GM21529 (cell line): ENCODE results near the gene ITIH3.

Source experiments
- ATAC-seq: cut with Tn5 transposase; IDR thresholded peaks from one replicate; pipeline ENCODE4 v1.9.1; 2021; ENCODE audit not compliant: unreplicated experiment

The ITIH3 gene

GRCh38 chr3:52793702-52794611 lies 639 bp upstream of the ITIH3 start:
- no peak for ATAC-seq

DNA sequence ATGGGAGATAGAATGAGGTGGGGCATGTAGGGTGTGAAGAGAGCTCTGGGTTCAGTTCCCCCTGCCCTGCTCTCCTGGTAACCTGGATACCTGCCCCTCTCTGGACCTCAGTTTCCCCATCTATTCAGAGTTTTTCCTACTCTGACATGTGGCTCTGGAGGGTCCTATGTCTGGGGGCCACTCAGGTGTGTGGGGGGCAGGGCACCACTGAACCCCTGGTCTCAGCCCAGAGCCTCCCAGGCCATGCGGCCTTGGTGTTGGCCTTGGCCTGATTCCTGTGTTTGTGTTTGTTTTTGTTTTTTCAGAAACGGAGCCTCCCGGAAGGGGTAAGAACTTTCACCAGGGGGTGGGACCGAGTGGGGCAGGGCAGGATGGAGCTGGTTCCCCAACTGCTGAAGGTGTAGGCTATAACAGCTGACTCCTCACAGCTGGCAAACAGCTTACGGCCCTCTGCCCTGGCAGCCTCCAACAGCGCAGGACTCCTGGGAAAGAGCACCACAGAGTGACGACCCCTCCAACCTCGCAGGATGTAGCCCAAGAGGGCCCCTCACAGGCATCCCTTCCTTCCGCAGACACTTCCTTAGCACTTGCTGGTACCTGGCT lies 803 bp downstream of the ITIH3 start:
- no peak for ATAC-seq

- ATAC-seq: no peak
Measured at GRCh38 chr3:52796411-52796810, 1.8 kb downstream of the ITIH3 start.

DNA sequence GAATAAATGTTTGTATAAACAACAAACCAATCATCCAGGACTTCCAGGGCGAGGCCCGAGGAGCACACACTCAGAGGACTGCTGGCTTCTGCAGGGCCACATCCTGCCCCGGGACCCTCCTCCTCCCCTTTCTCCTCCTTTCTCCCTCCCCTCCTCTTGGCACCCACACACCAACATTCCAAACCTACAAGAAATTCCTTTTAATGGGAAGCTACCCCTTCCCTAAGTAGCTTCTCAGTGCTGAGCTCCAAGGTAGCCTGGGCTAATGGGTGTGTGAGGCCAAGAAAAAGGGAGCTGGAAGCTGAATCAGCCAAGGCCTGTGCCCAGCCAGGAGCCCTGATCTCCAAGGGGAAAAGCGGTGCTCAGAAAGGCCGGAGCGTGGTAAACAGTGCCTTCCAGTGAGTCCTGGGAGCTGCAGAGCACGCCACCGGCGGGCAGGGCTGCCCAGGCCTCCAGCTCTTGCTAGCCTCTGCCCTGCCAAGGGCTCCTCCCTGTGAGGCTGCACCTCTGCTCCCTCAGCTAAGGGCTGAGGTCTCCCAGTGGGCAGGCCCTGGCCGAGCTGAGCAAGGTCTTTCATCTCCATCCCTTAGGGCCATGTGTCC lies 3.9 kb downstream of the ITIH3 start:
- ATAC-seq: no peak

DNA sequence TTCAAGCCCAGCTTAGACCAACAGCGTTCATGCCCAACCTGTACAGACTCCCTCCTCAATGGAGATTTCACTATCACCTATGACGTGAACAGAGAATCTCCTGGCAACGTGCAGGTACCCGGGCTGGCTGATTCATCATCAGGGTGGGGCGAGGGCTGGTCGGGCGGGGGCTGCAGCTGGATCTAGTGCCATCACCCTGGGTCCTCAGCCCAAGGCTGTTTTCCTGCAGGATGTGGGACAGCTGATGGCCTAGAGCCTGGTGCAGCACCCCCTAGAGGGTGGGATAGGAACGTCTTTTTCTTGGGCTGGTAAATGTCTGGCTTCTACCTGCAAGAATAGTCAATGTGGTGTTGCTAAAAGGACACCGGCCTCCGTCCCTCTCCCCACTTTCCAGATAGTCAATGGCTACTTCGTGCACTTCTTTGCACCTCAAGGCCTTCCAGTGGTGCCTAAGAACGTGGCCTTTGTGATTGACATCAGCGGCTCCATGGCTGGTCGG lies 4.4 kb downstream of the ITIH3 start:
- ATAC-seq: no peak

DNA sequence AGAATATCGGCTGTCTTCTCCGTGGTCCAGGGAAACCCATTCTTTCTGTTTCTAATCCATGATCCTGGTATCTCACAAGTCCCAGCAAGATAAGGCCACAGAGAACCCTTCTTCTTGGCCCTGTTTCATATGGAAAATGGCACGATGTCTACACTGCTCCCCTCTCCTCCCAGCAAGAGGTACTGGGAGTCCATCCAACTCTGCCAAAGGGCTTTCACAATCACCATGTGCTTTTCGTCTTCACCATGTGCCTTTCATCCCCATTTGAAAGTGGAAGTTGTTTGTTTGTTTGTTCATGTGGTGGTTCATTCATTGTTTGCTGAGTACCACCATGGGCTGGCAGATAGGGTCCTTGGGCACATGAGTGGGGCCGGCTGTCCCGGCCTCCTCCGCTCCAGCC lies 5.5 kb downstream of the ITIH3 start:
- no peak for ATAC-seq

- no peak for ATAC-seq
Measured at GRCh38 chr3:52801839-52802238, 7.2 kb downstream of the ITIH3 start.

DNA sequence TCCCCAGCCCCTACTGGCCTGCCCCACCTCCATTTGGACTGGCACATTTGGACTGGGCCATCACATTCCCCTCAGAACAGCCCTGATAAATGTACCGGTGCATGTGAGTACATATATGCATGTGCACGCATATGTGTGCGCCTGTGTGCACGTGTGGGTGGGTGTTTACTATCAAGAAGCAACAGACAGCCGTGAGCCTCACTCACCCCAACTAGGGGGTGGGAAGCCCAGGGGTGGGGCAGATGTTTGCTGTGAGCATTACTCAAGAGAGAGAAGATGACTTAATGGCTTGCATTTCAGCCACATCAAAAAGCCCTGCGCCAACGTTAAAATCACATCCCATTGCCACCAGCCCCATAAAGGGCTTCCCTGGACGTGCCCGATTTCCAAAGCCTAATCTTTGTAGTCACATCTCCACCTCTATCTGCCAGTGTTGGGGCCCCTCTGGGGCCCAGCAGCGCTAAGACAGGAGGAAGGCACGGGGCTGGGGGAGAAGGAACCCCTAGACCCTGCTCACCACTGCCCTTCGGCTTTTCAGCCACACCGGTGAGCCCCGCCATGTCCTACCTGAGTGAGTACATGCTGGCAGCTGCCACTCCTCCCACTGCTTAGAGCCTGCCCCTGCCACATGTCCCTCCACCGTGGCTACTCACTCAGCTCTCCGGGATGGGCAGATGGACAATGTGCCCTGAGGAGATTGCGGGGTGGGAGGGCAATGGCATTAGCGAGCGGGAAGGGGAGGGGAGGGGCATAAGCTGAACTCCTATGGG lies 10.9 kb downstream of the ITIH3 start:
- no peak for ATAC-seq

- no peak for ATAC-seq
Measured at GRCh38 chr3:52809149-52809548, 14.6 kb downstream of the ITIH3 start.

GRCh38 chr3:52809662-52810377 lies 15.2 kb downstream of the ITIH3 start:
- ATAC-seq: no peak

DNA sequence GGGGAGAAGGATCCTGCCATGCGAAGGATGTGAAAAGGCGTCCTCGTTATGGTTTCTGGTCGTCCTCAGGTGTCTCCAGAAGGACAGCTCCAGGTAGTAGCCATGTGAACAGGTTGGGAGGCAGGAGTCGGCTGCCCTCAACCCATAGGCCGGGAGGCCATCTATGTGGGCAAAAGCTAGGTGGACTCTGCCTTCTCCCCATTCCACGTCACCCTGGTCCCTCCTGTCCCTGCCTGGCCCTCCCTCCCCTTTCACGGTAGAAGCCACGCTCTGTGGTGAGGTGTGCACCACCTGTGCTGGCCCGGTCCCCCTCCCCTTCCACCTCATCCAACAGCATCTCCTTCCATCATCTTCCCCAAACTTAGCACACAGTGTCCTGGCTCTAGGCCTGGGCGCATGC lies 16.3 kb downstream of the ITIH3 start:
- ATAC-seq: no peak

DNA sequence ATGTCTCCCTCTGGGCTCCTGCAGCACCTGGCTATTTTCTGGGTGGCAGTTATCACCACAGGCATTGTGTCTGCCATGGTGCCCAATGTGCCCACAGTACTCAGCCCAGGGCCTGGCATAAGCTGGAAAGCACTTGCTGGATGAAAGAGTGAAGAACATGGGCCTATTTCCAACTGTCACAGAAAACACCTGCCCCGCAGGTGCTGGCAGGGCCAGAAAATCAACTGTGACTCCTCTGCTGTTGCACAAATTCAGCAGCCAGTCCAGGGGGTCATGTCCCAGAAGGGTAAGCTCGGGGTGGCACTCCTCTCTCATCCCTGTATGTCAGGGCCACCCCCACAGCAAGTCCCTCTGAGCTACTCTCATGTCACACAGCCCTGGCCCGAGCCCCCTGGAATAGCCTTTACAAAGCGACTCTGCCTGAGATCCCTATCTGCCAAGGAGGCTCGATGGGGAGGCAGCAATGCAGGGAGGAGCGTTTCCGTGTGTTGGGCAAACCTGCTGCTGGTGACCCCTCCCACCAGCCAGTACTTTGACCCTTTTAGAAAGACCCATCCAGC lies 16.9 kb downstream of the ITIH3 start:
- ATAC-seq: no peak

DNA sequence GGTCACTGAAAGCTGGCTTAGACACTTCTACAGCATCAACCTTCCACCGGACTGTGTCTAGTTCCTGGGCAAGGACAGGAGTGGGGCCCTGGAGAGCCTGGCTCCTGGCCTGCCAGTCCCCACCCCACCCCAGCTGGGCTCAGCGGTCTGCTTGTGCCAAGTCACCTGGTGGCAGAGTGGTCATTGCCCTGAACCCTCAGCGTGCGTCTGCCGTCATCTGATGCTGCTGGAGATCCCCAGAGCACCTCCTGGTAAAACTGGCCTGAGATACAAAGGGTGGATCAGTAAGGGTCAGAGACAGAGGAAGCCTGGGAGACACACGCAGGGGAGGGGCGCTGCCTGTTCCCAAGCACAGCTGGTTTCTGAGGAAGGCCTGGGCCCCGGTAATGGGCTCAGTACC lies 19.2 kb downstream of the ITIH3 start:
- ATAC-seq: no peak

DNA sequence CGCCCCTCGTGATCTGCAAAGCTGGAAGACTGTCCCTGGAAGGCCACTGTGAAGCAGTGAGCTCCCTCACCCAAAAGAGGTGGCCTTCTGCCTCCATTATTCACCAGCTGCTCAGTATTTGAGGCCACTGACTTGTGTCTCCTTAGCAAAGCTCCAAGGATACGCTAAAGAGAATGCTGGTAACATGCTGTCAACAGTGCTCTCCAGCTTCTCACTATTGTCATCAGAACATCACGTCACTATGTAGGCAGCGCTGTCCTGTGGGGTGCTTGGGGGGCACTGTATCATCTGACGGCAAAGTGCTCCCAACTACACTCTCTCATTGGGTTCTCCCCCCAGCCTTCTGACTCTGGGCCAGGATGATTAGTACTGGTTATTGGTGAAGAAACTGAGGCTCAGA lies 21.6 kb downstream of the ITIH3 start:
- ATAC-seq: no peak

- ATAC-seq: no peak
Measured at GRCh38 chr3:52816654-52817053, 22.1 kb downstream of the ITIH3 start.

DNA sequence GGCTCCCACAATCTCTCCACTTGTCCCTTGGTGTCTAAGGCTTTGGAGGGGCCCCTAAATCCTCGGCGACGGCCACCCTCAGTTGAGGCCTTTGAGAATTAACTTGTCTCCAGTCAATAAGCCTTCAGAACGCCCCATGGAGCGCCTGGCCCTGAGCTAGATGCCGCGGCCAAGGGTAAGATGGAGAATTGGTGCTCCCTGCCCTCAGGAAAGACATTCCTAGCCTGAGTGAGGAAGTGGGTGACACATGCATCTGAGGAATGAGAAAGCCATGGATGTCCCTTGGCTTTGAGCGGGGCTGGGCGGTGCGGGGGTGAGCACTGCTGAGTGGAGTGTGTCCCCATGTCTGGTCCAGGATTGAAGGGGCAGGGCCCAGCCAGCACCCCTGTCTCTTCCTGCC lies 22.6 kb downstream of the ITIH3 start:
- no peak for ATAC-seq

DNA sequence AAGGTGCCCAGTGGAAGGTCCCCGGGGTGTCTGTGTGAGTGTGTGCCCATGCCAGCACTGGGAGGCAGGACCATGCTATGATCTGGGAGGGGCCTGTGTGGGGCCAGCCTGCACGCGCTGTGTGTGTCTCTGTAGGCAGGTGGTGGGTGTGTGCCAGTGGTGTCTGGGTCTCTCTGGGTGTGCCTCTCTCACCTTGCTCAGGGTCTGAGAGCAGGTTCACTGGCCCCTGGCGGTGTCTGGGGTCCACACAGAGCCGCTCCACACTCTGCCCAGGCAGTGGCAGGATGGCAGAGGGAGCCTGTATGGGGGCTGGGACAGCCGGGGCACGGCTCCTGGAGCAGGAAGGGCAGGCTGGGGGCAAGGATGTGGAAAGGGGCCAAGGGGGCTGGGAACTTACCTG lies 23.3 kb downstream of the ITIH3 start:
- ATAC-seq: no peak

GRCh38 chr3:52819936-52820335 lies 25.3 kb downstream of the ITIH3 start:
- ATAC-seq: no peak

- ATAC-seq: no peak
Measured at GRCh38 chr3:52820736-52821135, 26.1 kb downstream of the ITIH3 start.

GRCh38 chr3:52822363-52822762 lies 27.8 kb downstream of the ITIH3 start:
- no peak for ATAC-seq
